ENCODE results near the gene TNNT2.

The TNNT2 gene

GRCh38 chr1:201363467-201363866 lies 14.0 kb downstream of the TNNT2 start:
- H3K36me3 ChIP-seq, result no peaks in the 10 kb centered on the region
- no peaks in the 10 kb centered on the region for H3K9me3 ChIP-seq
- no peak overlapping the region for H3K4me3 ChIP-seq (ENCODE audit: low read depth, low read length)
- no peaks in the 10 kb centered on the region for H3K27me3 ChIP-seq
- H3K4me1 ChIP-seq, result peaks cover 3% of the 10 kb centered on the region
- TF ChIP-seq, protein P1, sequence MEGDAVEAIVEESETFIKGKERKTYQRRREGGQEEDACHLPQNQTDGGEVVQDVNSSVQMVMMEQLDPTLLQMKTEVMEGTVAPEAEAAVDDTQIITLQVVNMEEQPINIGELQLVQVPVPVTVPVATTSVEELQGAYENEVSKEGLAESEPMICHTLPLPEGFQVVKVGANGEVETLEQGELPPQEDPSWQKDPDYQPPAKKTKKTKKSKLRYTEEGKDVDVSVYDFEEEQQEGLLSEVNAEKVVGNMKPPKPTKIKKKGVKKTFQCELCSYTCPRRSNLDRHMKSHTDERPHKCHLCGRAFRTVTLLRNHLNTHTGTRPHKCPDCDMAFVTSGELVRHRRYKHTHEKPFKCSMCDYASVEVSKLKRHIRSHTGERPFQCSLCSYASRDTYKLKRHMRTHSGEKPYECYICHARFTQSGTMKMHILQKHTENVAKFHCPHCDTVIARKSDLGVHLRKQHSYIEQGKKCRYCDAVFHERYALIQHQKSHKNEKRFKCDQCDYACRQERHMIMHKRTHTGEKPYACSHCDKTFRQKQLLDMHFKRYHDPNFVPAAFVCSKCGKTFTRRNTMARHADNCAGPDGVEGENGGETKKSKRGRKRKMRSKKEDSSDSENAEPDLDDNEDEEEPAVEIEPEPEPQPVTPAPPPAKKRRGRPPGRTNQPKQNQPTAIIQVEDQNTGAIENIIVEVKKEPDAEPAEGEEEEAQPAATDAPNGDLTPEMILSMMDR (IDR thresholded peaks at IDR 0.05; ENCODE audit: low read depth, low read length), result no peak
- no peak for DNase-seq

DNA sequence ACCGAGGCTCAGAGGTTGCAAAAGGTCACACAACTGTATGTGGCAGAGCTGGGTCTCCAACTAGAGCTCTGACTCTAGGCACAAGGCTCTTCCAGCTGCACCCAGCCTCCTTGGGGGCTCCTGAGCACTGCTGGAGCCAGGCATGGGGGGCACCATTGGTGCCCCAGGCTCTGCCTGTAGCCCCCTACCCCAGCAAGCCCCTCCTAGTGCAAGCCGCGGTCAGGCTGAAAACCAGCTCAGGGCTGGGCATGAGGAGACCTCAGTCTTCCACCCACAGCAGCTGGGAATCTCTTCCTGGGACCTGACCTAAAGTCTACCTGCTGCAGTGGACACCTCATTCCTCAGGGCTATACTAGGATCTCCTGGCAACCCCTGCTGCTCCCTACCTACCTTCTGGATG lies 14.6 kb downstream of the TNNT2 start:
- no peak overlapping the region for H3K4me3 ChIP-seq (ENCODE audit: low read depth, low read length)
- no peaks in the 10 kb centered on the region for H3K9me3 ChIP-seq
- TF ChIP-seq, protein P1 (IDR thresholded peaks at IDR 0.05; ENCODE audit: low read depth, low read length), result no peak
- no peaks in the 10 kb centered on the region for H3K27me3 ChIP-seq
- H3K4me1 ChIP-seq, result no peaks in the 10 kb centered on the region; the same call in 1 of the 2 replicates
- DNase-seq, result no peak
- no peaks in the 10 kb centered on the region for H3K36me3 ChIP-seq

DNA sequence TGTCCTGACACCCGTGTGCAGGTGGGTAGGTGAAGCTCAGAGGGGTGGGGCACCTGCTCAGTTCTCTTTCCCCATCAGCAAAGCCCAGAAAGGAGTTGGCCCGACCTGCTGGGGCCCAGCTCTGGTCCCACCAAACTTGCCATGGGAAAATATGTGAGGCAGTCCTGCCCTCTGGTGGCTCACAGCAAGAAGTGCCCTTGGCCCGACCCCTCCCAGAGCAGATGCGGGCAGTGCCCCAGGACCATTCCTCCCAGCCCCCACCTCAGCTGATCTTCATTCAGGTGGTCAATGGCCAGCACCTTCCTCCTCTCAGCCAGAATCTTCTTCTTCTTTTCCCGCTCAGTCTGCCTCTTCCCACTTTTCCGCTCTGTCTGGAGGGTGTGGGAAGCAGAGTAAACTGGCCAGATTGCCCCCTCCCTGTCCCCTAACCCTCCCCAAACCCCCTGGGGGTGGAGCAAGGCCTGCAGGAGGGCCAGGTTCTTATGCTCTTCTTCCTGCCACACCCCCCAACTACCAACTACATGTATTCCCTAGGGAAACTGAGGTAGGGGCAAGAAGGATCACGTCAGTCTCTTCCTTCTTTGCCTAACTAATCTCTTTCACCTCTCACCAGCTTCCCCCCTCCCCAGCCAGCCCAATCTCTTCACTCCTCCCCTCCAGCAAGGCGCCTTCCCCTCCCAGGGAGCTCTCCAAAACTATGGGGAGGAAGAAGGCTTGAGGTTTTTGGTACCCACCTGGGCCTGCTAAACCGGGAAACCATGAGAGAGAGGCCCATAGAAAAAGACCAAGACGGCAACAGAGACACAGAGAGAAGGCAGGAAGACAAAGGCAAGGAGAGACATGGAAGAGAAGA lies 15.6 kb downstream of the TNNT2 start:
- TF ChIP-seq, protein P1 (IDR thresholded peaks at IDR 0.05; ENCODE audit: low read depth, low read length), result peak; percentile 89
- DNase-seq, result peak; percentile 72
- H3K36me3 ChIP-seq, result no peaks in the 10 kb centered on the region
- H3K4me3 ChIP-seq (ENCODE audit: low read depth, low read length), result no peak overlapping the region
- H3K9me3 ChIP-seq, result no peaks in the 10 kb centered on the region
- no peaks in the 10 kb centered on the region for H3K27me3 ChIP-seq
- no peaks in the 10 kb centered on the region; the same call in 1 of the 2 replicates for H3K4me1 ChIP-seq

GRCh38 chr1:201360901-201361651 lies 16.4 kb downstream of the TNNT2 start:
- H3K4me1 ChIP-seq, result no peaks in the 10 kb centered on the region; the same call in 1 of the 2 replicates
- TF ChIP-seq, protein P1 (IDR thresholded peaks at IDR 0.05; ENCODE audit: low read depth, low read length), result no peak
- no peak for DNase-seq

DNA sequence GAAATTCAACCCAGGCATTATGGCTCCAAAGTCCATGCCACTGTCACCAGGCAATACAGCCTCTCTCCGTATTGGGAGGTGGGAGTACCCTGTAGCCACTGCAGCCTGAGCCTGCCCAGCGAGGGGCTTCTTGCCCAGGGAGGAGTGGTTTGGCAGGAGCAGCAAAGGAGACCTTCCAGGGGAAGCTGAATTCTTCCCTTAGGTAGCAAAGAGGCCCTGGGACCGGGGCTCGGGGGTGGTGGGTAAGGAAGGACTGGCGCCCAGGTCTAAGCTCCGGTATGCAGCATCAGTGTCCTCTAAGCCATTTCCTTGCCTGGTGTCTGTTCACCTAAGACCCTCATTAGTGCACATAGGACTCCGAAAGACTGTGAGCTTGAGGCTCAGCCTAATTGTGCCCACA lies 17.0 kb downstream of the TNNT2 start:
- TF ChIP-seq, protein P1 (IDR thresholded peaks at IDR 0.05; ENCODE audit: low read depth, low read length), result no peak
- H3K4me3 ChIP-seq (ENCODE audit: low read depth, low read length), result no peak overlapping the region
- no peaks in the 10 kb centered on the region for H3K27me3 ChIP-seq

More at GRCh38 chr1:201360901-201361651, 16.4 kb downstream of the TNNT2 start:
- Histone ChIP-seq H3K36me3 (no peaks in the 10 kb centered on the region), H3K4me3 (ENCODE audit: low read depth, low read length) (no peak overlapping the region), H3K27me3 (no peaks in the 10 kb centered on the region), H3K9me3 (no peaks in the 10 kb centered on the region)

More for the DNA sequence above, 17.0 kb downstream of the TNNT2 start:
- Histone ChIP-seq H3K9me3 (no peaks in the 10 kb centered on the region), H3K4me1 (no peaks in the 10 kb centered on the region; the same call in 1 of the 2 replicates), H3K36me3 (no peaks in the 10 kb centered on the region)
- no peak for DNase-seq

Data from BE2C (cell line).